K562 (cell line): ENCODE data around the gene LBX1. TPM values are rescaled to one million over a fixed set of nuclear protein-coding genes. Genes with fewer than 3 reads are reported as not detected.
A peak's percentile ranks its signal among the peaks of the same experiment; 100 is the strongest.

ENCODE experiments used
- ATAC-seq: fragments of 200-7000 bp; cut with Tn5 transposase; 3 replicates; pipeline ENCODE4 v1.9.1; 2020; ENCODE audit warnings: moderate library complexity
- BruUV-seq: library from RNA; stranded (reverse); fragments of 400-500 nt; replicated peaks from 2 replicates; lab custom pipeline; 2021; lab: Mats Ljungman, UMichigan
- CTCF ChIA-PET: fragments of 300-600 bp; formaldehyde crosslinking; extraction: SDS; loops from one replicate; lab custom pipeline; 2021; ENCODE audit warnings: low intra/inter-chr PET ratio; lab: Yijun Ruan, JAX
- POLR2A ChIA-PET: fragments of 300-600, 350-650 bp; sonication (Branson Sonifier 250); formaldehyde crosslinking; extraction: SDS; loops from one replicate; lab custom pipeline; 2021; ENCODE audit warnings: antibody characterized with exemption, inconsistent platforms; lab: Yijun Ruan, JAX
- DNase-seq, 4 experiments: peaks; one replicate each; pipeline versions ENCODE4 v3.0.0 to v3.0.0-alpha.2; 2011 to 2018; ENCODE audit warnings: low spot score in 3 of 4, mixed read lengths in 3 of 4; ENCODE audit errors: extremely low read depth in 1 of 4
- FAIRE-seq: peaks from 2 replicates; lab custom pipeline; 2011; peaks lifted over from hg19 to GRCh38; lab: Jason Lieb, UNC
- H2AFZ ChIP-seq: 2 replicates; pipeline ENCODE4 v1.6.0; 2011; ENCODE audit warnings: low read depth, low read length, control low read depth, inconsistent platforms
- H3K27ac ChIP-seq: fragments of 200-600 bp; 3 replicates; pipeline ENCODE4 v1.8.0; 2011; ENCODE audit warnings: low read depth, mild to moderate bottlenecking, control low read depth, inconsistent platforms, low read length, moderate library complexity, mixed read lengths; ENCODE audit errors: extremely low read depth
- H3K27me3 ChIP-seq, 2 experiments: fragments of 300-600 bp in 1 of 2; 2 replicates in 1 of 2; 3 replicates in 1 of 2; pipeline versions ENCODE4 v1.6.0 to v1.8.0; 2011; ENCODE audit warnings: inconsistent platforms in 2 of 2, low read length in 2 of 2, mild to moderate bottlenecking in 1 of 2, mixed read lengths in 1 of 2, moderate library complexity in 1 of 2; ENCODE audit not compliant: control insufficient read depth in 2 of 2, insufficient read depth in 2 of 2
- H3K36me3 ChIP-seq: fragments of 300-600 bp; 3 replicates; pipeline ENCODE4 v1.8.0; 2011; ENCODE audit warnings: mild to moderate bottlenecking, low read length, inconsistent platforms; ENCODE audit not compliant: control insufficient read depth, insufficient read depth
- H3K4me1 ChIP-seq, 2 experiments: fragments of 200-600 bp in 1 of 2; replicated peaks in 1 of 2; 2 replicates in 1 of 2; 3 replicates in 1 of 2; pipeline versions ENCODE4 v1.5.1 to v1.8.0; 2011; ENCODE audit warnings: inconsistent platforms in 2 of 2, low read length in 2 of 2, mild to moderate bottlenecking in 1 of 2, mixed read lengths in 1 of 2, moderate library complexity in 1 of 2; ENCODE audit not compliant: control insufficient read depth in 2 of 2, insufficient read depth in 2 of 2
- H3K4me2 ChIP-seq: 2 replicates; pipeline ENCODE4 v1.6.1; 2011; ENCODE audit warnings: low read length, control low read depth, inconsistent platforms, mixed read lengths; ENCODE audit not compliant: insufficient read depth
- H3K4me3 ChIP-seq: fragments of 200-600 bp; sonication (generic), shearing (Covaris generic); 2 replicates; pipeline ENCODE4 v1.5.1; 2016; ENCODE audit warnings: control low read depth, inconsistent platforms
- H3K79me2 ChIP-seq: fragments of 200-600 bp; 3 replicates; pipeline ENCODE4 v1.8.0; 2011; ENCODE audit warnings: low read length, inconsistent platforms; ENCODE audit not compliant: control insufficient read depth, insufficient read depth
- H3K9ac ChIP-seq, 2 experiments: 2 replicates each; pipeline versions ENCODE4 v1.6.0 to v1.6.1; 2011; ENCODE audit warnings: low read depth in 2 of 2, low read length in 2 of 2, control low read depth in 1 of 2, inconsistent platforms in 1 of 2, mild to moderate bottlenecking in 1 of 2, mixed read lengths in 1 of 2; ENCODE audit not compliant: insufficient read depth in 1 of 2
- H3K9me1 ChIP-seq: one replicate; pipeline ENCODE4 v1.6.0; 2011; ENCODE audit warnings: inconsistent platforms, mild to moderate bottlenecking, low read length, moderate library complexity; ENCODE audit not compliant: control insufficient read depth, insufficient read depth
- H3K9me3 ChIP-seq: replicated peaks from 2 replicates; pipeline ENCODE4 v1.5.1; 2011; ENCODE audit warnings: low read depth, low read length, inconsistent platforms; ENCODE audit not compliant: control insufficient read depth, insufficient read depth
- H4K20me1 ChIP-seq: replicated peaks from 2 replicates; pipeline ENCODE4 v1.6.1; 2011; ENCODE audit warnings: low read length, inconsistent platforms, mixed read lengths; ENCODE audit not compliant: control insufficient read depth, insufficient read depth
- BRCA1 ChIP-seq, 2 experiments: fragments of 450-650 bp in 1 of 2; sonication (generic) in 1 of 2; formaldehyde crosslinking in 1 of 2; IDR thresholded peaks; 2 replicates each; pipeline versions ENCODE4 v1.5.0 to v1.6.1; 2017 to 2020; ENCODE audit warnings: mild to moderate bottlenecking in 1 of 2, missing genetic modification reagents in 1 of 2
- EP300 ChIP-seq: IDR thresholded peaks from 2 replicates; pipeline ENCODE4 v1.6.1; 2012; ENCODE audit warnings: low read length, improper control_type of control experiment
- NCOA1 ChIP-seq: fragments of 450-650 bp; IDR thresholded peaks from 2 replicates; pipeline ENCODE4 v1.6.1; 2016; ENCODE audit warnings: low read depth
- RNF2 ChIP-seq: sonication (generic); IDR thresholded peaks from 2 replicates; pipeline ENCODE4 v1.6.1; 2016
- SRF ChIP-seq, 2 experiments: fragments of 250-450, 450-650 bp in 1 of 2; sonication (Bioruptor Pico) in 1 of 2; sonication (generic) in 1 of 2; formaldehyde crosslinking; IDR thresholded peaks; 2 replicates each; pipeline versions ENCODE4 v1.5.0 to v1.5.1; 2020 to 2022; ENCODE audit warnings: mild to moderate bottlenecking in 1 of 2, missing genetic modification reagents in 1 of 2
- WGBS: fragments of 100-300 bp; shearing (Covaris generic); methylation state at CpG from one replicate; pipeline ENCODE4 v1.1.6; 2016; ENCODE audit warnings: low coverage, mixed read lengths; ENCODE audit not compliant: insufficient coverage; ENCODE audit errors: missing lambda C conversion rate; 5-methylcytosine and 5-hydroxymethylcytosine counted together
- in situ Hi-C: fragments of 300-500 bp; cut with MboI; formaldehyde crosslinking; loops from 4 replicates; pipeline ENCODE4 v1.15.0; 2018; ENCODE audit warnings: inconsistent platforms, mixed read lengths
- intact Hi-C: fragments of 100-400 bp; cut with micrococcal nuclease; formaldehyde crosslinking; loops from 2 replicates; pipeline ENCODE4 v1.14.2; 2022
- polyA plus RNA-seq, 8 experiments: library from polyadenylated mRNA; depleted of rRNA in 4 of 8; stranded (reverse) in 5 of 8; unstranded in 3 of 8; fragments of >200 nt; fragmentation: Nextera tagmentation in 2 of 8; fragmentation: Illumina TruSeq in 1 of 8; extraction: Ambion mirVana in 2 of 8; extraction: Trizol in 1 of 8; gene quantifications; 2 replicates each; pipeline versions ENCODE4 v1.2.1 to v1.2.3, GENCODE V29; 2011 to 2014; ENCODE audit warnings: inconsistent platforms in 1 of 8, missing spikeins in 1 of 8
- total RNA-seq, 7 experiments: library from RNA; depleted of rRNA in 6 of 7; stranded (reverse); fragments of >200 nt in 6 of 7; fragmentation: Illumina TruSeq in 2 of 7; extraction: Trizol in 2 of 7; gene quantifications; 2 replicates each; pipeline versions ENCODE4 v1.2.1 to v1.2.3, GENCODE V29; 2011 to 2021; ENCODE audit warnings: low replicate concordance in 1 of 7
- TF ChIP-seq, protein P1 (sequence below): fragments of 250-450 bp; sonication (Bioruptor Pico); IDR thresholded peaks from 2 replicates; pipeline ENCODE4 v1.6.1; 2021; ENCODE audit warnings: mild to moderate bottlenecking

LBX1 gene
- total and polyA plus RNA-seq, 9 of the 15 experiments (the other 6 are each of a cell fraction or from before 2014, with no cell fraction given), result not detected

- TF ChIP-seq EP300, result no peak
Observed at GRCh38 chr10:101221549-101221948, 7.7 kb downstream of the LBX1 start (continued).

DNA sequence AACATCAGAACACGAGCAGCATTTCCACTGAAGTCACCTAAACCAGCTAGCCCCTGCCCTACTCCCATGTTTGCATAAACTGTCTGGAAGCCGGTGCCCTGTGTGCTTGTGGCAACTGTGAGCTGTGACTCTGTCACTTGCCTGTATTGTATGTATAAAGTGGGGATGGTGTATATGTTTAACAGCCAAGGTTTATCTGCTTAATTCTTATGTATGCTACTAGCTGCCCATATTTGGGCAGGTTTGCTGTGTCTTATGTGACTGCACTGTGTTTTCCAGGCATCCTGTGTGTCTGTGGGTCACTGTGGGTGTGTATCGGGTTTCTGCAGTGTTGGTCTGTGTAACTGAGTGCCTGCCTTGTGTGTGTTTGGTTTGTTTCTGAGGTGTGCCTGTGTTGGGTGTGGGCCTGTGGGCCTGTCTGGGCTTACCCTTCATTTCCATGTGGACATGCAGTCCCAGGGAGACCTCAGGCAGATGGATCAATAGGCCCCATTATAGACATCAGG is 9.3 kb downstream of the LBX1 start:
- Histone ChIP-seq H4K20me1 (no peaks in the 10 kb centered on the region; the same call in none of the 2 replicates), H3K36me3 (no peaks in the 10 kb centered on the region), H2AFZ (no peak overlapping the region), H3K4me3 (no peak overlapping the region), H3K4me2 (no peak overlapping the region), H3K9me1 (no peaks in the 10 kb centered on the region), H3K79me2 (no peaks in the 10 kb centered on the region), H3K9me3 (no peaks in the 10 kb centered on the region), H3K9ac (no peak overlapping the region), H3K27ac (no peak overlapping the region), H3K27me3 (peaks cover 28 to 88% of the 10 kb centered on the region in 2 experiments; a peak in 4 of 5 replicates), H3K4me1 (peaks cover 0 to 42% of the 10 kb centered on the region in 2 experiments; a peak in 3 of 5 replicates)
- ChIA-PET CTCF (interaction anchor here (0.6 kb wide), 1 partner anchor 774 kb away, joined by 4 read pairs; no protein-coding TSS in a partner anchor), POLR2A (interaction anchor here (0.7 kb wide), 1 partner anchor 234 kb away, joined by 3 read pairs; no protein-coding TSS in a partner anchor)
- no peak for ATAC-seq
- in situ Hi-C loops, result loop anchor here (10.0 to 25.0 kb wide), 2 partner anchors 225 to 867 kb away; no protein-coding TSS in a partner anchor
- no peak for DNase-seq
- no peak for FAIRE-seq
- TF ChIP-seq NCOA1 (no peak), BRCA1 (IDR thresholded peaks at IDR 0.05) (no peak), BRCA1 (CRISPR knock-in tag; IDR thresholded peaks at IDR 0.05) (no peak), RNF2 (no peak), SRF (CRISPR knock-in tag; IDR thresholded peaks at IDR 0.05) (0 out of 4 replicates have a peak, but pooled peaks of 1 of the 2 experiments have one; percentile 23)
- TF ChIP-seq, protein P1, sequence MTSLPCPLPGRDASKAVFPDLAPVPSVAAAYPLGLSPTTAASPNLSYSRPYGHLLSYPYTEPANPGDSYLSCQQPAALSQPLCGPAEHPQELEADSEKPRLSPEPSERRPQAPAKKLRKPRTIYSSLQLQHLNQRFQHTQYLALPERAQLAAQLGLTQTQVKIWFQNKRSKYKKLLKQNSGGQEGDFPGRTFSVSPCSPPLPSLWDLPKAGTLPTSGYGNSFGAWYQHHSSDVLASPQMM (CRISPR knock-in tag), result no peak
- intact Hi-C loops, result no loop called here
- WGBS, result 17% methylated on average over 3 of the region's 3 CpGs
- BruUV-seq, result no TSS peak
